ENCODE measurements around the gene TK2. TPM values are rescaled to one million over a fixed set of nuclear protein-coding genes. Genes with fewer than 3 reads are reported as not detected.

The TK2 gene
- total RNA-seq, 2 donors from 2014 or later, result 22.3 to 28.2 TPM

- DNase-seq (no peak), ATAC-seq (no peak)
- intact Hi-C loops (cut with DNase I), result loop anchor here (5.0 kb wide), 2 partner anchors 73 to 138 kb away; no protein-coding TSS in a partner anchor
Observed at GRCh38 chr16:66480265-66481080, 69.4 kb downstream of the TK2 start.

GRCh38 chr16:66479661-66480264 is 70.2 kb downstream of the TK2 start:
- DNase-seq (no peak), ATAC-seq (no peak)
- intact Hi-C loops (cut with DNase I), result loop anchor here (5.0 kb wide), 2 partner anchors 72 to 137 kb away; no protein-coding TSS in a partner anchor

- intact Hi-C loops (cut with DNase I), result no loop called here
- ATAC-seq (peak; percentile 81 to 84), DNase-seq (peak; percentile 78)
Observed at GRCh38 chr16:66478733-66479511, 71.0 kb downstream of the TK2 start.

- intact Hi-C loops (cut with DNase I), result no loop called here
- ATAC-seq, result no peak
- DNase-seq, result no peak
Observed at GRCh38 chr16:66477028-66477515, 72.8 kb downstream of the TK2 start.

- no peak for ATAC-seq
- no peak for DNase-seq
- intact Hi-C loops (cut with DNase I), result no loop called here
Observed at GRCh38 chr16:66476328-66477027, 73.4 kb downstream of the TK2 start.

- ATAC-seq, result no peak
- DNase-seq, result no peak
Observed at GRCh38 chr16:66475232-66475631, 74.7 kb downstream of the TK2 start.

GRCh38 chr16:66474750-66475199 is 75.1 kb downstream of the TK2 start:
- intact Hi-C loops (cut with DNase I), result no loop called here
- DNase-seq (no peak), ATAC-seq (no peak)

More at GRCh38 chr16:66475232-66475631, 74.7 kb downstream of the TK2 start:
- intact Hi-C loops (cut with DNase I), result no loop called here

GRCh38 chr16:66473654-66474519 is 76.0 kb downstream of the TK2 start:
- ATAC-seq (no peak), DNase-seq (no peak)
- intact Hi-C loops (cut with DNase I), result no loop called here

- DNase-seq, result no peak
- no peak for ATAC-seq
- intact Hi-C loops (cut with DNase I), result no loop called here
Observed at GRCh38 chr16:66473051-66473571, 76.8 kb downstream of the TK2 start.

GRCh38 chr16:66471716-66472393 is 78.1 kb downstream of the TK2 start:
- no peak for ATAC-seq
- no peak for DNase-seq

GRCh38 chr16:66471264-66471663 is 78.7 kb downstream of the TK2 start:
- ATAC-seq (no peak), DNase-seq (no peak)
- intact Hi-C loops (cut with DNase I), result no loop called here

More at GRCh38 chr16:66471716-66472393, 78.1 kb downstream of the TK2 start:
- intact Hi-C loops (cut with DNase I), result no loop called here

- DNase-seq, result no peak
- no peak for ATAC-seq
Observed at GRCh38 chr16:66470556-66470955, 79.4 kb downstream of the TK2 start.

GRCh38 chr16:66469947-66470546 is 79.9 kb downstream of the TK2 start:
- no peak for ATAC-seq
- no peak for DNase-seq
- intact Hi-C loops (cut with DNase I), result no loop called here

More at GRCh38 chr16:66470556-66470955, 79.4 kb downstream of the TK2 start:
- intact Hi-C loops (cut with DNase I), result no loop called here

GRCh38 chr16:66469291-66469946 is 80.5 kb downstream of the TK2 start:
- ATAC-seq (no peak), DNase-seq (no peak)
- intact Hi-C loops (cut with DNase I), result no loop called here

GRCh38 chr16:66468321-66468965 is 81.5 kb downstream of the TK2 start:
- intact Hi-C loops (cut with DNase I), result no loop called here
- ATAC-seq (no peak), DNase-seq (no peak)

- ATAC-seq (peak in 1 of 2 donors; percentile 23), DNase-seq (no peak)
- intact Hi-C loops (cut with DNase I), result no loop called here
Observed at GRCh38 chr16:66467611-66468010, 82.3 kb downstream of the TK2 start.
